ENCODE data around the gene TMEM94.

TMEM94 gene

GRCh38 chr17:75503976-75504346, 47.5 kb downstream of the TMEM94 start:
- DNase-seq (ENCODE audit: low spot score) = no peak
- TF ChIP-seq CTCF (IDR thresholded peaks at IDR 0.05) = no peak
- H3K4me3 ChIP-seq = no peak overlapping the region
- peak overlapping the region in 1 of 2 donors; percentile 54 for H3K27ac ChIP-seq

- TF ChIP-seq CTCF (IDR thresholded peaks at IDR 0.05) = peak; percentile 17
- DNase-seq (ENCODE audit: low spot score) = no peak
- Histone ChIP-seq H3K27ac (peak overlapping the region in 1 of 2 donors; percentile 54), H3K4me3 (no peak overlapping the region)
Observed at GRCh38 chr17:75504347-75505151, 48.1 kb downstream of the TMEM94 start.

- H3K4me3 ChIP-seq = no peak overlapping the region
- no peak for DNase-seq (ENCODE audit: low spot score)
- no peak for TF ChIP-seq CTCF (IDR thresholded peaks at IDR 0.05)
- H3K27ac ChIP-seq = no peak overlapping the region
Observed at GRCh38 chr17:75505152-75505409, 48.6 kb downstream of the TMEM94 start.

- Histone ChIP-seq H3K27ac (peak overlapping the region in 1 of 2 donors; percentile 77), H3K4me3 (no peak overlapping the region)
- TF ChIP-seq CTCF (IDR thresholded peaks at IDR 0.05) = no peak
- DNase-seq (ENCODE audit: low spot score) = no peak
Observed at GRCh38 chr17:75505640-75506039, 49.2 kb downstream of the TMEM94 start.

- TF ChIP-seq CTCF (IDR thresholded peaks at IDR 0.05) = no peak
- Histone ChIP-seq H3K4me3 (no peak overlapping the region), H3K27ac (peak overlapping the region in 1 of 2 donors; percentile 77)
- no peak for DNase-seq (ENCODE audit: low spot score)
Observed at GRCh38 chr17:75506134-75506533, 49.7 kb downstream of the TMEM94 start.

GRCh38 chr17:75506888-75507287, 50.5 kb downstream of the TMEM94 start:
- Histone ChIP-seq H3K4me3 (no peak overlapping the region), H3K27ac (peak overlapping the region in 1 of 2 donors; percentile 77)
- DNase-seq (ENCODE audit: low spot score) = no peak
- no peak for TF ChIP-seq CTCF (IDR thresholded peaks at IDR 0.05)

Data from coronary artery (tissue), 2 donors.